ENCODE results near the gene CLEC6A.

DNA sequence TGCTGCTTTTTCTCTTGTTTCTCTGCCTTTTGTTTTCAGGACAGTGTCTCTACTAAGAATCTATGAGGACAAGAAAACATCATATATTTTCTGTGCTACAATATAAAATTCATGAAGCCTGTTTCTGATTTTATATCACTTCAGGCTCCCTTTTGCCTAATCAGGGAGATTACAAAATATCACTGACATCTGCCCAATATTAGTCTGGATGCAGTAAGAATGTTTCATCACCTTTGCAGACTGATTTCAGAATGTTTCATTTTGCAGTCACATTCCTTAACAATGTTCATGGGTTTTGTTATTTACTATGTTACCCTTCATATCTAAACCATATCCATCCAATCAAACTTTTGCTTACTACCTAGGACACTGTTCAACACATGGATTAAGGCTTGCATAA is 491 bp upstream of the CLEC6A start:
- TF ChIP-seq, protein P1, sequence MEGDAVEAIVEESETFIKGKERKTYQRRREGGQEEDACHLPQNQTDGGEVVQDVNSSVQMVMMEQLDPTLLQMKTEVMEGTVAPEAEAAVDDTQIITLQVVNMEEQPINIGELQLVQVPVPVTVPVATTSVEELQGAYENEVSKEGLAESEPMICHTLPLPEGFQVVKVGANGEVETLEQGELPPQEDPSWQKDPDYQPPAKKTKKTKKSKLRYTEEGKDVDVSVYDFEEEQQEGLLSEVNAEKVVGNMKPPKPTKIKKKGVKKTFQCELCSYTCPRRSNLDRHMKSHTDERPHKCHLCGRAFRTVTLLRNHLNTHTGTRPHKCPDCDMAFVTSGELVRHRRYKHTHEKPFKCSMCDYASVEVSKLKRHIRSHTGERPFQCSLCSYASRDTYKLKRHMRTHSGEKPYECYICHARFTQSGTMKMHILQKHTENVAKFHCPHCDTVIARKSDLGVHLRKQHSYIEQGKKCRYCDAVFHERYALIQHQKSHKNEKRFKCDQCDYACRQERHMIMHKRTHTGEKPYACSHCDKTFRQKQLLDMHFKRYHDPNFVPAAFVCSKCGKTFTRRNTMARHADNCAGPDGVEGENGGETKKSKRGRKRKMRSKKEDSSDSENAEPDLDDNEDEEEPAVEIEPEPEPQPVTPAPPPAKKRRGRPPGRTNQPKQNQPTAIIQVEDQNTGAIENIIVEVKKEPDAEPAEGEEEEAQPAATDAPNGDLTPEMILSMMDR (IDR thresholded peaks at IDR 0.05), result no peak
- TF ChIP-seq POLR2AphosphoS5 (IDR thresholded peaks at IDR 0.05) (no peak), POLR2A (IDR thresholded peaks at IDR 0.05; ENCODE audit: low read depth) (no peak), EP300 (IDR thresholded peaks at IDR 0.05) (no peak)

Data from esophagus muscularis mucosa (tissue), 4 donors.